H9 (cell line): ENCODE data around the gene LRRFIP1. TPM values are rescaled to one million over a fixed set of nuclear protein-coding genes. Genes with fewer than 3 reads are reported as not detected.

Experiments
- DNase-seq: peaks from one replicate; pipeline ENCODE4 v3.0.0-alpha.2; 2017
- H2AFZ ChIP-seq: one replicate; pipeline ENCODE4 v1.6.1; 2013; ENCODE audit warnings: mild to moderate bottlenecking, low read length, control low read depth, moderate library complexity
- H2AK5ac ChIP-seq: 2 replicates; pipeline ENCODE4 v1.6.1; 2013; ENCODE audit warnings: low read length, control low read depth, mixed read lengths; ENCODE audit not compliant: insufficient read length
- H2BK120ac ChIP-seq: one replicate; pipeline ENCODE4 v1.6.1; 2013; ENCODE audit warnings: low read depth, mild to moderate bottlenecking, low read length, control low read depth, inconsistent platforms; ENCODE audit not compliant: poor library complexity, severe bottlenecking
- H2BK12ac ChIP-seq: 2 replicates; pipeline ENCODE4 v1.6.1; 2013; ENCODE audit warnings: low read length, control low read depth, mixed read lengths, low read depth; ENCODE audit not compliant: insufficient read length
- H2BK15ac ChIP-seq: 2 replicates; pipeline ENCODE4 v1.6.1; 2013; ENCODE audit warnings: low read depth, low read length, control low read depth
- H2BK20ac ChIP-seq: one replicate; pipeline ENCODE4 v1.6.1; 2013; ENCODE audit warnings: low read depth, mild to moderate bottlenecking, low read length, control low read depth, inconsistent platforms; ENCODE audit not compliant: poor library complexity, severe bottlenecking
- H2BK5ac ChIP-seq: 2 replicates; pipeline ENCODE4 v1.6.1; 2013; ENCODE audit warnings: low read length, control low read depth, mixed read lengths; ENCODE audit not compliant: insufficient read length
- H3K14ac ChIP-seq: 2 replicates; pipeline ENCODE4 v1.6.1; 2013; ENCODE audit warnings: low read length, control low read depth; ENCODE audit not compliant: insufficient read depth
- H3K18ac ChIP-seq: 2 replicates; pipeline ENCODE4 v1.6.1; 2013; ENCODE audit warnings: low read depth, mild to moderate bottlenecking, mixed read lengths, low read length, control low read depth; ENCODE audit not compliant: insufficient read length
- H3K23ac ChIP-seq: 2 replicates; pipeline ENCODE4 v1.6.1; 2013; ENCODE audit warnings: low read length, control low read depth, mixed read lengths, low read depth; ENCODE audit not compliant: insufficient read length
- H3K23me2 ChIP-seq: 2 replicates; pipeline ENCODE4 v1.6.1; 2013; ENCODE audit warnings: low read depth, mild to moderate bottlenecking, mixed read lengths, low read length, control low read depth; ENCODE audit not compliant: insufficient read length, poor library complexity, severe bottlenecking
- H3K27ac ChIP-seq: 2 replicates; pipeline ENCODE4 v1.5.1; 2013; ENCODE audit warnings: low read length, control low read depth, mixed read lengths, low read depth; ENCODE audit not compliant: insufficient read length
- H3K27me3 ChIP-seq: 2 replicates; pipeline ENCODE4 v1.6.1; 2013; ENCODE audit warnings: low read length, control low read depth, inconsistent platforms; ENCODE audit not compliant: insufficient read depth
- H3K4ac ChIP-seq: 2 replicates; pipeline ENCODE4 v1.6.1; 2013; ENCODE audit warnings: low read depth, mild to moderate bottlenecking, control low read depth, inconsistent platforms, low read length, moderate library complexity
- H3K4me1 ChIP-seq: 2 replicates; pipeline ENCODE4 v1.6.1; 2013; ENCODE audit warnings: low read length, control low read depth, inconsistent platforms; ENCODE audit not compliant: insufficient read depth
- H3K4me2 ChIP-seq: 2 replicates; pipeline ENCODE4 v1.6.1; 2013; ENCODE audit warnings: low read length, control low read depth, mixed read lengths; ENCODE audit not compliant: insufficient read length, insufficient read depth
- H3K56ac ChIP-seq: 2 replicates; pipeline ENCODE4 v1.6.1; 2013; ENCODE audit warnings: low read depth, mild to moderate bottlenecking, mixed read lengths, low read length, control low read depth; ENCODE audit not compliant: insufficient read length
- H3K79me1 ChIP-seq: 2 replicates; pipeline ENCODE4 v1.6.1; 2013; ENCODE audit warnings: low read depth, mild to moderate bottlenecking, moderate library complexity, low read length, control low read depth, inconsistent platforms; ENCODE audit not compliant: insufficient read depth, poor library complexity, severe bottlenecking
- H3K79me2 ChIP-seq: 2 replicates; pipeline ENCODE4 v1.6.1; 2013; ENCODE audit warnings: low read length, control low read depth, inconsistent platforms; ENCODE audit not compliant: insufficient read depth
- H3K9ac ChIP-seq: 2 replicates; pipeline ENCODE4 v1.6.1; 2013; ENCODE audit warnings: low read length, control low read depth, mixed read lengths; ENCODE audit not compliant: insufficient read length; ENCODE audit errors: extremely low read depth
- H3K9me3 ChIP-seq: one replicate; pipeline ENCODE4 v1.6.1; 2013; ENCODE audit warnings: low read depth, low read length, inconsistent platforms; ENCODE audit not compliant: control insufficient read depth
- H3T11ph ChIP-seq: one replicate; pipeline ENCODE4 v1.6.1; 2013; ENCODE audit warnings: mild to moderate bottlenecking, low read length, control low read depth, inconsistent platforms
- H4K20me1 ChIP-seq: one replicate; pipeline ENCODE4 v1.6.1; 2013; ENCODE audit not compliant: control insufficient read depth, insufficient read length, insufficient read depth
- H4K5ac ChIP-seq: 2 replicates; pipeline ENCODE4 v1.6.1; 2013; ENCODE audit warnings: low read depth, mild to moderate bottlenecking, mixed read lengths, low read length, control low read depth; ENCODE audit not compliant: insufficient read length
- H4K8ac ChIP-seq: replicated peaks from 2 replicates; pipeline ENCODE4 v1.6.1; 2013; ENCODE audit warnings: low read length, control low read depth, mixed read lengths, low read depth; ENCODE audit not compliant: insufficient read length
- H4K91ac ChIP-seq: 2 replicates; pipeline ENCODE4 v1.6.1; 2013; ENCODE audit warnings: low read depth, mild to moderate bottlenecking, moderate library complexity, mixed read lengths, low read length, control low read depth; ENCODE audit not compliant: insufficient read length
- H3K27ac Mint-ChIP-seq, 3 experiments: 2 replicates in 2 of 3; 3 replicates in 1 of 3; pipeline ENCODE4 v1.8.0; 2020 to 2021; ENCODE audit warnings: mixed read lengths in 3 of 3, mild to moderate bottlenecking in 1 of 3, moderate library complexity in 1 of 3
- H3K27me3 Mint-ChIP-seq: 2 replicates; pipeline ENCODE4 v1.8.0; 2021; ENCODE audit warnings: low read depth, mild to moderate bottlenecking, moderate library complexity, mixed read lengths
- H3K36me3 Mint-ChIP-seq, 3 experiments: 2 replicates in 2 of 3; 3 replicates in 1 of 3; pipeline ENCODE4 v1.8.0; 2020 to 2021; ENCODE audit warnings: low read depth in 3 of 3, mixed read lengths in 3 of 3; ENCODE audit not compliant: insufficient read depth in 1 of 3
- H3K4me1 Mint-ChIP-seq, 2 experiments: 2 replicates each; pipeline ENCODE4 v1.8.0; 2020; ENCODE audit warnings: mixed read lengths in 2 of 2
- H3K4me3 Mint-ChIP-seq, 2 experiments: 2 replicates in 1 of 2; 3 replicates in 1 of 2; pipeline ENCODE4 v1.8.0; 2020 to 2021; ENCODE audit warnings: mild to moderate bottlenecking in 2 of 2, mixed read lengths in 2 of 2, moderate library complexity in 1 of 2
- H3K9me3 Mint-ChIP-seq, 2 experiments: 2 replicates in 1 of 2; 3 replicates in 1 of 2; pipeline ENCODE4 v1.8.0; 2020; ENCODE audit warnings: mild to moderate bottlenecking in 2 of 2, mixed read lengths in 2 of 2, moderate library complexity in 1 of 2
- CTCF ChIP-seq: fragments of 200-600 bp; sonication (generic); conservative IDR thresholded peaks from 3 replicates; pipeline ENCODE4 v1.8.0; 2021; ENCODE audit warnings: antibody characterized with exemption, mild to moderate bottlenecking
- WGBS: extraction: QIAGEN DNeasy Blood & Tissue Kit; methylation state at CpG from one replicate; pipeline ENCODE4 v1.1.7; 2013; ENCODE audit warnings: missing lambda C conversion rate, low lambda C conversion rate, mixed read lengths; ENCODE audit not compliant: insufficient read length; ENCODE audit errors: extremely low coverage; 5-methylcytosine and 5-hydroxymethylcytosine counted together
- total RNA-seq: library from RNA; stranded (reverse); gene quantifications from 2 replicates; pipeline ENCODE4 v1.2.1, GENCODE V29; 2021

Gene LRRFIP1
- total RNA-seq, 1 experiment from 2014 or later, result 38.5 TPM

GRCh38 chr2:237600205-237600846 lies 27.1 kb upstream of the LRRFIP1 start:
- no peak overlapping the region for H3K14ac ChIP-seq
- no peak overlapping the region for H3K4ac ChIP-seq
- H2BK15ac ChIP-seq, result no peak overlapping the region
- no peak overlapping the region for H3K56ac ChIP-seq
- Mint-ChIP-seq H3K9me3 (peaks cover 3 to 6% of the 10 kb centered on the region in 2 experiments), H3K4me3 (no peak overlapping the region), H3K27me3 (peaks cover 17% of the 10 kb centered on the region), H3K27ac (no peak overlapping the region; a peak in 1 of 7 replicates), H3K36me3 (peaks cover 2 to 4% (median 3%) of the 10 kb centered on the region in 3 experiments; a peak in 6 of 7 replicates), H3K4me1 (peaks cover 68 to 69% of the 10 kb centered on the region in 2 experiments)
- H3K23ac ChIP-seq, result no peak overlapping the region
- H3T11ph ChIP-seq, result no peak overlapping the region
- H4K20me1 ChIP-seq, result no peaks in the 10 kb centered on the region
- WGBS, result no CpG with 5 or more reads among the region's 16 CpGs
- no peaks in the 10 kb centered on the region for H3K79me1 ChIP-seq
- no peaks in the 10 kb centered on the region for H3K27me3 ChIP-seq
- peak; percentile 28 for DNase-seq
- no peak overlapping the region for H2BK20ac ChIP-seq
- no peaks in the 10 kb centered on the region for H3K23me2 ChIP-seq
- H2BK12ac ChIP-seq, result no peak overlapping the region
- no peak overlapping the region for H4K91ac ChIP-seq
- H3K9ac ChIP-seq, result no peak overlapping the region
- H4K8ac ChIP-seq, result no peak overlapping the region
- H3K9me3 ChIP-seq, result no peaks in the 10 kb centered on the region
- H2AK5ac ChIP-seq, result no peak overlapping the region
- no peak overlapping the region for H2BK5ac ChIP-seq
- no peak overlapping the region for H3K18ac ChIP-seq
- no peak overlapping the region for H4K5ac ChIP-seq
- peaks cover 7% of the 10 kb centered on the region; the same call in 1 of the 2 replicates for H3K4me1 ChIP-seq
- TF ChIP-seq CTCF, result no peak
- no peak overlapping the region for H3K27ac ChIP-seq
- no peak overlapping the region for H2BK120ac ChIP-seq
- no peak overlapping the region for H3K4me2 ChIP-seq
- no peaks in the 10 kb centered on the region for H3K79me2 ChIP-seq
- H2AFZ ChIP-seq, result no peak overlapping the region
